ENCODE measurements around the gene RAB8A. TPM values are rescaled to one million over a fixed set of nuclear protein-coding genes. Genes with fewer than 3 reads are reported as not detected.

The RAB8A gene
- total RNA-seq, 1 experiment from 2014 or later: 103 TPM

DNA sequence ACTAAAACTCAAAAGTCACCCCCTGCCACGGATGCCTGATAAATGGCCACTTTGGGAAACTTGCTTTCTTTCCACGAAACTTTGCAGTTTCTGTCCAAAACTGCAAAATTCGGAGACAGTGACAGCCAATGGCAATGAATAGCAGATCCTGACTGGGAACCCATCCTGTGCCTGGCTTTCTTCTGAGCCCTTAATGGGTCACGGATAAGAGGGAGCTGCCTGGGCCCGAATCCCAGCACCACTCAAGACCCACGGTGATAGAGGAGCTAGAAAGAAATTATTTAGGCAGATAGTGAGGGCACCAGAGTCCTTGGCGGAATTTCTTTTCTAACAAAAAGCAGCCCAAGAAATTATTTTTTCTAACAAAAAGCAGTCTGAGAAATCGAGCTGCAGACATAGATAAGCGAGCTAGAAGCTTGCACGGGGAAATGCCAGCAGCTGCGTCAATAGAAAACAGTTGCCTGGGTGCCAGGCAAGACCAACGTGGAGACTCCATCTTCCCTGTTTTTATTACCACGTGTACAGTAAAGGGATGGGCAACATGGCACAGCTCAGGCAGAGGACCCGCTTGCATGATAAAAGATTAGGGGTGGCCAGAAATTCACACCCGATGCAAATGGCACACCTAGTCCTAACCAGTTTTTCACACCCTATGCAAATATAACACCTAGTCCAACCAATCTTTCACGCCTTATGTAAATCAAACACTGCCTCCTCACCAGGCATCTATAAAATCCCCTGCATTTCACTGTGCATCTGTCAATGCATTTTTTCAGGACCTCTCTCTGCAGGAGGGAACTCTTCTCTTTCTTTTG is 24.7 kb downstream of the RAB8A start:
- no peak overlapping the region for H2BK120ac ChIP-seq (ENCODE audit: low read depth, low read length, poor library complexity, severe bottlenecking)
- Mint-ChIP-seq H3K27me3 (ENCODE audit: low read depth) (peaks cover 5% of the 10 kb centered on the region), H3K4me3 (no peak overlapping the region), H3K4me1 (peaks cover 6% of the 10 kb centered on the region in 2 experiments), H3K9me3 (no peaks in the 10 kb centered on the region; a peak in 1 of 5 replicates), H3K27ac (no peak overlapping the region), H3K36me3 (ENCODE audit: insufficient read depth in 1 of 3, low read depth in 3 of 3) (peaks cover 17 to 32% (median 27%) of the 10 kb centered on the region in 3 experiments; a peak in 6 of 7 replicates)
- no peak for DNase-seq
- no peaks in the 10 kb centered on the region for H3K23me2 ChIP-seq (ENCODE audit: insufficient read length, low read depth, low read length, poor library complexity, severe bottlenecking)
- H4K91ac ChIP-seq (ENCODE audit: insufficient read length, low read depth, low read length): no peak overlapping the region
- H2BK5ac ChIP-seq (ENCODE audit: insufficient read length, low read length): no peak overlapping the region
- WGBS (ENCODE audit: extremely low coverage, insufficient read length, low lambda C conversion rate): no CpG with 5 or more reads among the region's 16 CpGs
- no peak overlapping the region for H3K14ac ChIP-seq (ENCODE audit: insufficient read depth, low read length)
- H3K23ac ChIP-seq (ENCODE audit: insufficient read length, low read depth, low read length): no peak overlapping the region
- H3K79me2 ChIP-seq (ENCODE audit: insufficient read depth, low read length): no peaks in the 10 kb centered on the region
- H3K4me1 ChIP-seq (ENCODE audit: insufficient read depth, low read length): no peaks in the 10 kb centered on the region
- H2AFZ ChIP-seq (ENCODE audit: low read length): no peak overlapping the region
- H4K20me1 ChIP-seq (ENCODE audit: control insufficient read depth, insufficient read depth, insufficient read length): no peaks in the 10 kb centered on the region
- TF ChIP-seq, protein P1, sequence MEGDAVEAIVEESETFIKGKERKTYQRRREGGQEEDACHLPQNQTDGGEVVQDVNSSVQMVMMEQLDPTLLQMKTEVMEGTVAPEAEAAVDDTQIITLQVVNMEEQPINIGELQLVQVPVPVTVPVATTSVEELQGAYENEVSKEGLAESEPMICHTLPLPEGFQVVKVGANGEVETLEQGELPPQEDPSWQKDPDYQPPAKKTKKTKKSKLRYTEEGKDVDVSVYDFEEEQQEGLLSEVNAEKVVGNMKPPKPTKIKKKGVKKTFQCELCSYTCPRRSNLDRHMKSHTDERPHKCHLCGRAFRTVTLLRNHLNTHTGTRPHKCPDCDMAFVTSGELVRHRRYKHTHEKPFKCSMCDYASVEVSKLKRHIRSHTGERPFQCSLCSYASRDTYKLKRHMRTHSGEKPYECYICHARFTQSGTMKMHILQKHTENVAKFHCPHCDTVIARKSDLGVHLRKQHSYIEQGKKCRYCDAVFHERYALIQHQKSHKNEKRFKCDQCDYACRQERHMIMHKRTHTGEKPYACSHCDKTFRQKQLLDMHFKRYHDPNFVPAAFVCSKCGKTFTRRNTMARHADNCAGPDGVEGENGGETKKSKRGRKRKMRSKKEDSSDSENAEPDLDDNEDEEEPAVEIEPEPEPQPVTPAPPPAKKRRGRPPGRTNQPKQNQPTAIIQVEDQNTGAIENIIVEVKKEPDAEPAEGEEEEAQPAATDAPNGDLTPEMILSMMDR (conservative IDR thresholded peaks at IDR 0.05): no peak
- H3K4me2 ChIP-seq (ENCODE audit: insufficient read depth, insufficient read length, low read length): no peak overlapping the region
- no peak overlapping the region for H3K27ac ChIP-seq (ENCODE audit: insufficient read length, low read depth, low read length)
- H3K9ac ChIP-seq (ENCODE audit: extremely low read depth, insufficient read length, low read length): no peak overlapping the region
- H4K5ac ChIP-seq (ENCODE audit: insufficient read length, low read depth, low read length): no peak overlapping the region
- no peak overlapping the region for H2AK5ac ChIP-seq (ENCODE audit: insufficient read length, low read length)
- no peaks in the 10 kb centered on the region for H3K27me3 ChIP-seq (ENCODE audit: insufficient read depth, low read length)
- H4K8ac ChIP-seq (replicated peaks; ENCODE audit: insufficient read length, low read depth, low read length): no peak overlapping the region
- H3K79me1 ChIP-seq (ENCODE audit: insufficient read depth, low read depth, low read length, poor library complexity, severe bottlenecking): no peaks in the 10 kb centered on the region
- no peak overlapping the region for H2BK20ac ChIP-seq (ENCODE audit: low read depth, low read length, poor library complexity, severe bottlenecking)
- H2BK15ac ChIP-seq (ENCODE audit: low read depth, low read length): no peak overlapping the region
- H3K56ac ChIP-seq (ENCODE audit: insufficient read length, low read depth, low read length): no peak overlapping the region
- H3K18ac ChIP-seq (ENCODE audit: insufficient read length, low read depth, low read length): no peak overlapping the region
- no peaks in the 10 kb centered on the region for H3K9me3 ChIP-seq (ENCODE audit: control insufficient read depth, low read depth, low read length)
- no peak overlapping the region for H3K4ac ChIP-seq (ENCODE audit: low read depth, low read length)
- no peak overlapping the region for H3T11ph ChIP-seq (ENCODE audit: low read length)
- no peak overlapping the region for H2BK12ac ChIP-seq (ENCODE audit: insufficient read length, low read depth, low read length)

Measured in H9 (cell line).